NOMO-1 (cell line): ENCODE results near the gene USPL1.
A peak's percentile ranks its signal among the peaks of the same experiment; 100 is the strongest.

Source experiments
- DNase-seq, 2 experiments: peaks; one replicate each; lab custom pipeline; 2025; ENCODE audit not compliant: unreplicated experiment in 2 of 2; lab: John Stamatoyannopoulos, UW

Gene USPL1

GRCh38 chr13:30654430-30654829 lies 36.7 kb downstream of the USPL1 start:
- no peak for DNase-seq

- DNase-seq, result no peak
Measured at GRCh38 chr13:30656178-30656577, 38.5 kb downstream of the USPL1 start.

GRCh38 chr13:30659980-30660379 lies 42.3 kb downstream of the USPL1 start:
- no peak for DNase-seq

- DNase-seq, result no peak
Measured at GRCh38 chr13:30660796-30661195, 43.1 kb downstream of the USPL1 start.

GRCh38 chr13:30664689-30665275 lies 47.1 kb downstream of the USPL1 start:
- peak in 1 of 2 experiments; percentile 58 for DNase-seq

GRCh38 chr13:30665638-30666037 lies 47.9 kb downstream of the USPL1 start:
- DNase-seq, result no peak

GRCh38 chr13:30666113-30666512 lies 48.4 kb downstream of the USPL1 start:
- DNase-seq, result no peak

GRCh38 chr13:30667014-30667413 lies 49.3 kb downstream of the USPL1 start:
- DNase-seq, result no peak

GRCh38 chr13:30668312-30668711 lies 50.6 kb downstream of the USPL1 start:
- no peak for DNase-seq

- DNase-seq, result no peak
Measured at GRCh38 chr13:30671271-30671815, 53.6 kb downstream of the USPL1 start.

- DNase-seq, result peak; percentile 97 to 99
Measured at GRCh38 chr13:30673669-30674521, 56.2 kb downstream of the USPL1 start.

GRCh38 chr13:30675717-30676116 lies 58.0 kb downstream of the USPL1 start:
- peak; percentile 62 to 77 for DNase-seq

GRCh38 chr13:30676672-30677071 lies 59.0 kb downstream of the USPL1 start:
- DNase-seq, result no peak

- DNase-seq, result peak; percentile 66 to 69
Measured at GRCh38 chr13:30679483-30680330, 62.0 kb downstream of the USPL1 start.

- DNase-seq, result peak; percentile 81 to 90
Measured at GRCh38 chr13:30681843-30682242, 64.1 kb downstream of the USPL1 start.

- DNase-seq, result no peak
Measured at GRCh38 chr13:30685320-30685859, 67.7 kb downstream of the USPL1 start.

GRCh38 chr13:30685987-30686386 lies 68.3 kb downstream of the USPL1 start:
- no peak for DNase-seq

- DNase-seq, result no peak
Measured at GRCh38 chr13:30687601-30688000, 69.9 kb downstream of the USPL1 start.

GRCh38 chr13:30689752-30690151 lies 72.0 kb downstream of the USPL1 start:
- DNase-seq, result no peak

GRCh38 chr13:30690282-30691188 lies 72.8 kb downstream of the USPL1 start:
- peak; percentile 96 to 97 for DNase-seq
